Measurements from ENCODE around the gene KCTD19. TPM values are rescaled to one million over a fixed set of nuclear protein-coding genes. Genes with fewer than 3 reads are reported as not detected.

KCTD19 gene
- total RNA-seq, 2 donors from 2014 or later, result 7.0 TPM; not detected in 1

GRCh38 chr16:67294171-67294757 is 32.3 kb downstream of the KCTD19 start:
- H3K36me3 ChIP-seq, result no peaks in the 10 kb centered on the region
- WGBS, result 91% methylated on average over 4 of the region's 4 CpGs
- H3K27ac ChIP-seq, result no peak overlapping the region
- intact Hi-C loops (cut with DNase I), result no loop called here
- H3K4me3 ChIP-seq, result no peak overlapping the region
- TF ChIP-seq, protein P1, sequence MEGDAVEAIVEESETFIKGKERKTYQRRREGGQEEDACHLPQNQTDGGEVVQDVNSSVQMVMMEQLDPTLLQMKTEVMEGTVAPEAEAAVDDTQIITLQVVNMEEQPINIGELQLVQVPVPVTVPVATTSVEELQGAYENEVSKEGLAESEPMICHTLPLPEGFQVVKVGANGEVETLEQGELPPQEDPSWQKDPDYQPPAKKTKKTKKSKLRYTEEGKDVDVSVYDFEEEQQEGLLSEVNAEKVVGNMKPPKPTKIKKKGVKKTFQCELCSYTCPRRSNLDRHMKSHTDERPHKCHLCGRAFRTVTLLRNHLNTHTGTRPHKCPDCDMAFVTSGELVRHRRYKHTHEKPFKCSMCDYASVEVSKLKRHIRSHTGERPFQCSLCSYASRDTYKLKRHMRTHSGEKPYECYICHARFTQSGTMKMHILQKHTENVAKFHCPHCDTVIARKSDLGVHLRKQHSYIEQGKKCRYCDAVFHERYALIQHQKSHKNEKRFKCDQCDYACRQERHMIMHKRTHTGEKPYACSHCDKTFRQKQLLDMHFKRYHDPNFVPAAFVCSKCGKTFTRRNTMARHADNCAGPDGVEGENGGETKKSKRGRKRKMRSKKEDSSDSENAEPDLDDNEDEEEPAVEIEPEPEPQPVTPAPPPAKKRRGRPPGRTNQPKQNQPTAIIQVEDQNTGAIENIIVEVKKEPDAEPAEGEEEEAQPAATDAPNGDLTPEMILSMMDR (IDR thresholded peaks at IDR 0.05), result no peak
- no peak for TF ChIP-seq POLR2AphosphoS5 (IDR thresholded peaks at IDR 0.05)
- no peak for TF ChIP-seq POLR2A (IDR thresholded peaks at IDR 0.05)
- DNase-seq (ENCODE audit: low spot score), result no peak
- no peaks in the 10 kb centered on the region for H3K9me3 ChIP-seq
- H3K4me1 ChIP-seq (replicated peaks), result no peaks in the 10 kb centered on the region
- no peaks in the 10 kb centered on the region for H3K27me3 ChIP-seq (replicated peaks; ENCODE audit: insufficient read depth)

DNA sequence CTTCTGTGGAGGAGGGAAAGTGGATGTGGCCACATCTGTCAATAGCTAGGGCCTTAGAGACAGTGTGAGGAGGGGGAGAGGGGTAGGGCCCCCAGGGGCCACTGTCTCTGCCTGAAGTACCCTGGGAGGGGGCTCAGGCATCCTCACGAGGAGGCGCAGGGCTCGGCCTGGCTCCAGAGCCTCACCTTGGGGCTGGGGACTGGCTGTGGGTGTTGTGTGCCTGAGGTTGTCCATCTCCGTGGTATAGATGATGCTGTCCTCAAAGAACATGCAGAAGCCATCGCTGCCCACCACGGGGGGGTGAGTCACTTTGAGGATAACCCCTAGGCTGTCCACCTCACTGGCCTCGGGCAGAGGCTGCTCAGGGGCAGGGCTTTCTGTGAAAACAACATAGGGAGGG is 35.1 kb downstream of the KCTD19 start:
- DNase-seq (ENCODE audit: low spot score), result no peak
- intact Hi-C loops (cut with DNase I), result no loop called here
- H3K4me3 ChIP-seq, result no peak overlapping the region
- H3K27ac ChIP-seq, result no peak overlapping the region
- TF ChIP-seq, protein P1 (IDR thresholded peaks at IDR 0.05), result no peak
- TF ChIP-seq POLR2AphosphoS5 (IDR thresholded peaks at IDR 0.05) (no peak), POLR2A (IDR thresholded peaks at IDR 0.05) (no peak)
- no peaks in the 10 kb centered on the region for H3K27me3 ChIP-seq (replicated peaks; ENCODE audit: insufficient read depth)
- H3K9me3 ChIP-seq, result no peaks in the 10 kb centered on the region
- WGBS, result 85% methylated on average over 7 of the region's 7 CpGs
- no peaks in the 10 kb centered on the region for H3K36me3 ChIP-seq
- H3K4me1 ChIP-seq (replicated peaks), result no peaks in the 10 kb centered on the region

- no peaks in the 10 kb centered on the region for H3K36me3 ChIP-seq
- no peaks in the 10 kb centered on the region for H3K4me1 ChIP-seq (replicated peaks)
- intact Hi-C loops (cut with DNase I), result loop anchor here (10.0 kb wide), 1 partner anchor 107 kb away; the partner anchor contains the start of gene TPPP3
- no peak for TF ChIP-seq POLR2AphosphoS5 (IDR thresholded peaks at IDR 0.05)
- no peaks in the 10 kb centered on the region for H3K9me3 ChIP-seq
- no peaks in the 10 kb centered on the region for H3K27me3 ChIP-seq (replicated peaks; ENCODE audit: insufficient read depth)
- H3K27ac ChIP-seq, result no peak overlapping the region
- 93% methylated on average over 14 of the region's 14 CpGs for WGBS
- DNase-seq (ENCODE audit: low spot score), result no peak
- H3K4me3 ChIP-seq, result no peak overlapping the region
These were observed 38.6 kb downstream of the KCTD19 start for GRCh38 chr16:67287960-67288359.

DNA sequence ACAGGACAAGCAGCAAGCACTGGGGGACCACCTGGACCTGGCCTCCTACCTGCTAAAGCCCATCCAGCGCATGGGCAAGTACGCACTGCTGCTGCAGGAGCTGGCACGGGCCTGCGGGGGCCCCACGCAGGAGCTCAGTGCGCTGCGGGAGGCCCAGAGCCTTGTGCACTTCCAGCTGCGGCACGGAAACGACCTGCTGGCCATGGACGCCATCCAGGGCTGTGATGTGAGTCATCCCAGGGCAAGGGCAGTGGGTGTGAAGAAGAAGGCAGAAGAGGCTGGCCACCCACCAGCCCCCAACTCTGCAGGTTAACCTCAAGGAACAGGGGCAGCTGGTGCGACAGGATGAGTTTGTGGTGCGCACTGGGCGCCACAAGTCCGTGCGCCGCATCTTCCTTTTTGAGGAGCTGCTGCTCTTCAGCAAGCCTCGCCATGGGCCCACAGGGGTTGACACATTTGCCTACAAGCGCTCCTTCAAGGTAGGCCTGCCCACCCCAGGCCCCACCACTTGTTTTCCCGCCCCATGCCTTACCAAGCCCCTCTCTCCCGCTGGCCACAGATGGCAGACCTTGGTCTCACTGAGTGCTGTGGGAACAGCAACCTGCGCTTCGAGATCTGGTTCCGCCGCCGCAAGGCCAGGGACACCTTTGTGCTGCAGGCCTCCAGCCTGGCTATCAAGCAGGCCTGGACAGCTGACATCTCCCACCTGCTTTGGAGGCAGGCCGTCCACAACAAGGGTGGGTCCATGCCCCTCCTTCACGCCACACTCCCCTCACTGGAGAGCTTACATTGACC is 39.9 kb downstream of the KCTD19 start:
- H3K36me3 ChIP-seq, result no peaks in the 10 kb centered on the region
- DNase-seq (ENCODE audit: low spot score), result no peak
- no peaks in the 10 kb centered on the region for H3K27me3 ChIP-seq (replicated peaks; ENCODE audit: insufficient read depth)
- TF ChIP-seq POLR2AphosphoS5 (IDR thresholded peaks at IDR 0.05) (no peak), POLR2A (IDR thresholded peaks at IDR 0.05) (no peak)
- TF ChIP-seq, protein P1 (IDR thresholded peaks at IDR 0.05), result no peak
- no peaks in the 10 kb centered on the region for H3K4me1 ChIP-seq (replicated peaks)
- H3K4me3 ChIP-seq, result no peak overlapping the region
- no peaks in the 10 kb centered on the region for H3K9me3 ChIP-seq
- H3K27ac ChIP-seq, result no peak overlapping the region
- 91% methylated on average over 24 of the region's 28 CpGs for WGBS
- intact Hi-C loops (cut with DNase I), result loop anchor here (10.0 kb wide), 1 partner anchor 108 kb away; the partner anchor contains the start of gene TPPP3

DNA sequence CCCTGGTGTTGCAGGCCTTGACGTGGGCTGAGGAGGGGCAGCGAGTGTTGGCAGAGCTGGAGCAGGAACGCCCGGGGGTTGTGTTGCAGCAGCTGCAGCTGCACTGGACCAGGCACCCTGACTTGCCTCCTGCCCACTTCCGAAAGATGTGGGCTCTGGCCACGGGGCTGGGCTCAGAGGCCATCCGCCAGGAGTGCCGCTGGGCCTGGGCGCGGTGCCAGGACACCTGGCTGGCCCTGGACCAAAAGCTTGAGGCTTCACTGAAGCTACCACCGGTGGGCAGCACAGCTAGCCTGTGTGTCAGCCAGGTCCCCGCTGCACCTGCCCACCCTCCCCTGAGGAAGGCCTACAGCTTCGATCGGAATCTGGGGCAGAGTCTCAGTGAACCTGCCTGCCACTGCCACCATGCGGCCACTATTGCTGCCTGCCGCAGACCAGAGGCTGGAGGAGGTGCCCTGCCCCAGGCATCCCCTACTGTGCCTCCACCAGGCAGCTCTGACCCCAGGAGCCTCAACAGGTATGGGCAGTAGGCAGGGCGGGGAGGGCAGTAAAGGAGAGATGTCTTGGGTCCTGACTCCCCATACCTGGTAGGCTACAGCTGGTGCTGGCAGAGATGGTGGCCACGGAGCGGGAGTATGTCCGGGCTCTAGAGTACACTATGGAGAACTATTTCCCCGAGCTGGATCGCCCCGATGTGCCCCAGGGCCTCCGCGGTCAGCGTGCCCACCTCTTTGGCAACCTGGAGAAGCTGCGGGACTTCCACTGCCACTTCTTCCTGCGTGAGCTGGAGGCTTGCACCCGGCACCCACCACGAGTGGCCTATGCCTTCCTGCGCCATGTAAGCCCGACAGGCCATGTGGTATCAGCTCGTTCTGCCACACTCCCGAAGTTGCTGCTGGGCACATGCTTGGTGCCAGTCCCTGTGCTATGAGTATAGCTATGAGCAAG is 41.6 kb downstream of the KCTD19 start:
- 66% methylated on average over 33 of the region's 34 CpGs for WGBS
- H3K27ac ChIP-seq, result no peak overlapping the region

More for the DNA sequence above, 41.6 kb downstream of the KCTD19 start:
- intact Hi-C loops (cut with DNase I), result loop anchor here (10.0 kb wide), 1 partner anchor 110 kb away; the partner anchor contains the start of gene TPPP3
- peak; percentile 36 for DNase-seq (ENCODE audit: low spot score)
- TF ChIP-seq POLR2A (IDR thresholded peaks at IDR 0.05) (no peak), POLR2AphosphoS5 (IDR thresholded peaks at IDR 0.05) (peak; percentile 15)
- TF ChIP-seq, protein P1 (IDR thresholded peaks at IDR 0.05), result peak in 3 of 4 experiments; percentile 36 to 71 (median 45)
- Histone ChIP-seq H3K4me3 (no peak overlapping the region), H3K9me3 (no peaks in the 10 kb centered on the region), H3K4me1 (replicated peaks) (no peaks in the 10 kb centered on the region), H3K36me3 (no peaks in the 10 kb centered on the region), H3K27me3 (replicated peaks; ENCODE audit: insufficient read depth) (no peaks in the 10 kb centered on the region)

Data from prostate gland (tissue), 2 donors.